NCI-H524 (cell line): ENCODE measurements around the gene PIAS2.
A peak's percentile ranks its signal among the peaks of the same experiment; 100 is the strongest.
"Not testable (repeated sequence)": the region's sequence is repeated elsewhere in the genome, so short reads cannot be mapped to it uniquely, and the experiment has no call there.

Experiments
- DNase-seq, 2 experiments: peaks; one replicate each; lab custom pipeline; 2025; lab: John Stamatoyannopoulos, UW

The PIAS2 gene

DNA sequence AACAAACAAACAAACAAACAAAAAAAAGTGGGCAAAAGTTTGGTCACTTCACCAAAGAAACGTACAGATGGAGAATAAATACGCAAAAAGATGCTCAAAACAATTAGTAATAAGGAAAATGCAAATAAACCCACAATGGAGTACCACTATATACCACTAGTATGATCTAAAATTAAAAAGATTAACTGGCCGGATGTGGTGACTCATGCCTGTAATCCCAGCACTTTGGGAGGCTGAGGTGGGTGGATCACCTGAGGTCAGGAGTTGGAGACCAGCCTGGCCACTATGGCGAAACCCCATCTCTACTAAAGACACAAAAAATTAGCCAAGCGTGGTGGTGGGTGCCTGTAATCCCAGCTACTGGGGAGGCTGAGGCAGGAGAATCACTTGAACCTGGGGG is 84.9 kb downstream of the PIAS2 start:
- not testable (repeated sequence) for DNase-seq

- no peak for DNase-seq
These were observed 85.9 kb downstream of the PIAS2 start for GRCh38 chr18:46831434-46831833.

DNA sequence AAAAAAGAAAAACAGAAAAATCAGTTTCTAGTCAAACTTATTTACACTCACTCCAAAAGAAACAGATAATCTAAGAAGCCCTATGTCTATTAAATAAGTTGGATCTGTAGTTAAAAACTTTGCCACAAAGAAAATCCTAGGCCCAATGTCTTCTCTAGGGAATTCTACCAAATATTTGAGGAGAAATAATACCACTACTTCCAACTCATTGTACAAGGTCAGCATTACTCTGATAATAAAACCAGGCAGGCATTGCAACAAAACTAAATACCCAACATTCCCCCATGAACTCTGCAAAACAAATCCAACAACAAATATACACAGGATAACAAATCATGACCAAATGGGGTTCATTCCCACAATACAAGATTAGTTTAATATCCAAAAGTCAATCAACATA is 86.7 kb downstream of the PIAS2 start:
- no peak for DNase-seq

- no peak for DNase-seq
These were observed 87.4 kb downstream of the PIAS2 start for GRCh38 chr18:46829947-46830346.

GRCh38 chr18:46829531-46829930 is 87.8 kb downstream of the PIAS2 start:
- DNase-seq: no peak

- DNase-seq: no peak
These were observed 95.2 kb downstream of the PIAS2 start for GRCh38 chr18:46821856-46822711.

DNA sequence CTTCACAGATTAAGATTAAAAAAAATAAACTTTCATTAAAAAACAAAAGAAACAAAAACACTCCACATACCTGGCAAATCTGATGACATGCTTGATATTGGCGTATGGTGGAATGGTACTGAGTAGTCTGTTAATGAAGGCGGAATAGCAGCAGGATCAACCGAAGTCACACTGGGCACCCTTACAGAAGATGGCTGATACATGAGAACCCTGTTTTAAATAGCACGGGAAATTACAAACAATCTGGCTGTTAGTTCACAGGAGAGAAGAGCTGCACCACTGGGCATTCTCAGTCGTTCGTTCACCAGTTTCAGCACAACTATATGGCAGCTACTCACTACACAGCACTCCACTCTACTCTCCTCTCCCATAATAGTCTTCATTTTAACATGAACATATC is 96.4 kb downstream of the PIAS2 start:
- no peak for DNase-seq

GRCh38 chr18:46815661-46816060 is 101.6 kb downstream of the PIAS2 start:
- no peak for DNase-seq

GRCh38 chr18:46814399-46814798 is 102.9 kb downstream of the PIAS2 start:
- DNase-seq: no peak

GRCh38 chr18:46812311-46812710 is 105.0 kb downstream of the PIAS2 start:
- DNase-seq: no peak

DNA sequence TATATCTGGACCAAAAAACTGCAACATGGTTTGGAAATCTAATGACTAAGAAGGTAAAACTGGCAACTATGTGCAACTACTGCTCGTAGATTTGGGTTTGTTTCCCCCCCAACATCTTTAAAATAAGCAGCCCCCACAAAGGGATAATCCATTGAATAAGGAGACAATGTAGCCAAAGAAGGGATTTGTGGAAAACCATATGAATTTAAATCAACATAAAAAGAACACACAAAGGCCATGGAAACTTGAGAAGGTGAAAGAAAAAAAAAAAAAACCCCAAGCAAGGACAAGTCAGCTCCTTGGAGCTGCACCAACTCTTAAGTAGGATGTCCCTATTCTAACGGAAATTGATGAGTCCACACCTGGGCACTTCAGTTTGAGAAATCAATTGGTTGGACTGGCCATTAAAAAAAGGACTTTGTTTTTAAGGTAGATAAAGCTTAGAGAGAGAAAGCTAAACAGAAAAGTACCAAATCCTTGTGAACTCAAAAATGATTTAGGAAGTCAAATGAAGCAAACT is 106.8 kb downstream of the PIAS2 start:
- no peak for DNase-seq

- DNase-seq: no peak
These were observed 108.2 kb downstream of the PIAS2 start for GRCh38 chr18:46809145-46809544.

DNA sequence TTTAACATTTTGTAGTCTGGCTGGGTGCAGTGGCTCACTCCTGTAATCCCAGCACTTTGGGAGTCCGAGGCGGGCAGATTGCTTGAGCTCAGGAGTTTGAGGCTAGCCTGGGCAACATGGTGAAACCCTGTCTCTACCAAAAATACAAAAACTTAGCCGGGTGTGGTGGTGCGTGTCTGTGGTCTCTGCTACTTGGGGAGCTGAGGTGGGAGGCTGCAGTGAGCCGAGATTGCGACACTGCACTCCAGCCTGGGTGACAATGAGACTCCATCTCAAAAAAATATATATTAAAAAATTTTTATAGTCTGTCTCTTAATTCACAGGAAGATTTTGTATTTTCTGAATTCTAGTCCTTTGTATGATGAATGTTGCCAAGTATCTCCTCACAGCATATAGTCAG is 121.4 kb downstream of the PIAS2 start:
- not testable (repeated sequence) for DNase-seq

DNA sequence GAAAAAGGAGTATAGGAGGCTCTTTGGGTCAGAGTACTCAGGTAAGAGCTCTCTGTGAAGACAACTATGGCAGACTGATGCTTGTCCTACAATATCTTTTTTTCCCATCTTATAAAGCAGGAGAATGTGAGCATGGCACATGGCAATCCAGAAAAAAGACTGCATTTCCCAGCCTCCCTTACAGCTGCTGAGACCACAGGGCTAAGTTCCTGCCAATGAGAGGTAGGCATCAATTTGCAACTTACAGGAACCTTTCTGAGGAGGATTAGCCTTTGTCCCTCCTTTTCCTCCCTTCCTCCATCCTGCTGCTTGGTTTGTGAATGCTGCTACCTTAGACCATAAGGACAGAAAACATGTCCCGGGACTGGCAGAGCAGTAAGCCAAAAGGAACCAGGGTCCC is 122.7 kb downstream of the PIAS2 start:
- DNase-seq: peak in 1 of 2 experiments; percentile 38

DNA sequence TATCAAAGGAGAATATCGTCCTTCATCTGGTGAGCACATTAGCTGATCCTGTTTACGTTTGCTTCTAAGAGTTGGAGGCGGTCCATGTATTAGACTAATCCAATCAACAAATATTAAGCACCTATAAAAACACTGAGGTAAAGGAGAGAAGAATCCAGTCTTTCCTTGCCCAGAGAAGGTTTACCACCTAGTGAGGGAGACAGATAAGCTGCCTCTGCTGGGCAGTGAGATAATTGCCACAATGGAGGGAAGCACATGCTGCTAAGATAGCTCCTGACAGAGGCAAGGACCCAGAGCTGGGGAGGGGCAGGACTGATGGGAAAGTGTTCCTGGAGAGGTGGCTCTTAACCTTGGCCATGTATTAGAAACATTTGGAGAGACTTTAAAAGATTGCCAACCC is 123.7 kb downstream of the PIAS2 start:
- DNase-seq: peak in 1 of 2 experiments; percentile 43

DNA sequence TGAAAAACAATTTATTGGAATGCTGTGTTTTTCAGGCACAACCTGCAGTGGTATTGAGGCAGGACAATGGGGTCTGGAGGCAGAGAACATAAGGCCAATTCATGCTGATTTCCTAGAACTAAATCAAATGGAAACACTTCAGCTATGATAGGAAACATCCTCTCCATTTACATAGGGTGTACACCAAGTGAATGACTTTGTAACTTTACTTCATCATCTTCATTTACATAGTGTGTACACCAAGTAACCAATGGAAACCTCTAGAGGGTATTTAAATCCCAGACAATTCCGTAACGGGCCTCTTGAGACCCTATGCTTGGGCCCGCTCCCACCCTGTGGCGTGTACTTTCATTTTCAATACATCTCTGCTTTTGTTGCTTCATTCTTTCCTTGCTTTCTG is 128.2 kb downstream of the PIAS2 start:
- DNase-seq: no peak

- DNase-seq: no peak
These were observed 129.6 kb downstream of the PIAS2 start for GRCh38 chr18:46787674-46788073.

DNA sequence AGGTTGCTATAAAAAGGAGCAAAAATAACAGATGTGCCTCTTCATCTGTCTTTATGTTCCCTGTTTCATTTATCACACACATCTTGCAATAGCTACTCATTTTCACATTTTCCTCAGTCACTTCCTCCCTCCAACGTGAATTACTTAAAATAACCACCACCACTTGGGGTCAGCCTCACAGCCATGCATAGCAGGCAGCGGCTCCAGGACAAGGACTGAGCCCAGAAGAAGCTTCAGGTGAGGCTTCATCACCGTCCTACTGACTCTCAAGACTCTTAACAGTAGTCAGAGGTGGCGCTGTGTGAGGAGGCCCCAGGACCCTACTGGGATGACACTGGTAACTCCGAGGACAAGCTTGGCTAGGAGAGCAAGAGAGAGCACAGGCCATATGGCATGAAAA is 144.9 kb downstream of the PIAS2 start:
- peak in 1 of 2 experiments; percentile 43 for DNase-seq

DNA sequence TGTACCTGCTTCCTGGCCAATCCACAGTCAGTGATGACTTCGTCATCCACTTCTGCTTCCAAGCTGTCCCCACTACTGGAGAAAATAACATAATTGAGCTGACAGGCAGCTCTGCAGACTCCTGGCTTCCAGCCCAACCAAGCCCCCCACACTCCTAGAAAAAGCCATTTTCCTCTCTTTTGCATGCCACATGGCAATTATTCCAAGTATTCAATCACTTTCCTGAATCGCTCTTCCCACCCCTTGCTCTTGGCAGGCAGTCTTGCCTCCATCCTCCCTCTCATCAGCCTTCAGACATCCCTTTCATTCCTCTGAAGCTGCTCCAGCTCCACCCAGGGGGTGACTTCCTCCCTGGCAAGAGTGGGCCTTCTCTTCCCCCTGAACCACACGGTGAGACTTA is 146.2 kb downstream of the PIAS2 start:
- DNase-seq: no peak

DNA sequence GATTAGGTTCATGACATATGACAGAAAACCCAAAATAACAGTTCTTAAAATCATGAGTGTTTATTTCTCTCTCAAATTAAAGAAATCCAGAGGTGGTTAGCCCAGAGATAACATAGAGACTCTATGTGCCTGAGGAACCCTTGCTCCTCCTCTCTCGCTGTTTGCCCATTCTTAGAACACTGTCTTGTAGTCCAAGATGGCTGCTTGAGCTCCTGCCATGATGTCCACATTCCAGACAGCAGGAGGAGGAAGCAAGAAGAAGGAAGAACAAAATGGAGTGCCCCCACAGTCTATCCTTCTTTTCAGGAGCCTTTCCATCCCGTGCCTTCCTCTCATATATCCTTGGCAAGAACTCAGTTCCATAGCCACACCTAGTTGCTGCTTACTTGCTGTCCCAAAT is 146.6 kb downstream of the PIAS2 start:
- no peak for DNase-seq

GRCh38 chr18:46768166-46768921 is 149.0 kb downstream of the PIAS2 start:
- DNase-seq: no peak

DNA sequence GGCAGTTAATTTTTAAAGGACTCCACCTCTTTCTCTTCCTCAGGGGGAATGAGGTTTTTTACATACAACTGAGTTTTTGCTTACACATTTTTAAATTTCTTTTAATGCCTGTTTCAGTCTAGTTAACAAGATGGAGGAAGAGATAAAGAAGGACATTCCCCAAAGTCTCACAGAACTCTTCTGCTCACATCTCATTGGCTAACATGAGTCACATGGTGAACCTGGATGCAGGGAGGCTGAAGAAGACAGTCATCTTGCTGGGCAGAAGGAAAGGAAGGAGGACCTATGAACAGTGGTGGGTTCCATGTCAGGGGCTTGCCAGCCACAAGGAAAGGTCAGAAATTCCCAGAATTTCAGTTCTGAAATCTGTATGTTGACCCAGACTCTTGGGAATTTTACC is 150.1 kb downstream of the PIAS2 start:
- no peak for DNase-seq

DNA sequence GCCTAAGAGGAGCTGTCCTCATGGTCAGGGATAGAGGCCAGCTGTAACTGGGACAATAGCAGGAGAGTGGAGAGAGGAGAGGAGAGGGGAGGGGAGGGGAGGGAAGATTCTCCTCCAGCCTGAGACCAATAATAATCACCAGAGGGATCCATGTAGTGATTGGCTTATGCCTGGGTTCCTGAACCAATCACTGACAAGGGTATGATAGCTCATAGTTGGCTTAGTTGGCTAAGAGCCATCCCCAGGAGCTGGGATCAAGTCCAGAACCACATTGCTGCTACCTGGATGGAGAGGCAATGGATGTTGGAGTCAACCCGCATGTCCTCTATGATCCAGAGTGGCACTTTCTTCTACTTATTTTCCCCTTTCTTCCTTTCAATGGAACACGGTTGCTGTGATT is 152.7 kb downstream of the PIAS2 start:
- no peak for DNase-seq
